HG03457 (cell line): Measurements from ENCODE around the gene TRIP11.

Experiments used
- ATAC-seq: cut with Tn5 transposase; IDR thresholded peaks from one replicate; pipeline ENCODE4 v1.9.1; 2021; ENCODE audit warnings: moderate number of reproducible peaks; ENCODE audit not compliant: unreplicated experiment

The TRIP11 gene

DNA sequence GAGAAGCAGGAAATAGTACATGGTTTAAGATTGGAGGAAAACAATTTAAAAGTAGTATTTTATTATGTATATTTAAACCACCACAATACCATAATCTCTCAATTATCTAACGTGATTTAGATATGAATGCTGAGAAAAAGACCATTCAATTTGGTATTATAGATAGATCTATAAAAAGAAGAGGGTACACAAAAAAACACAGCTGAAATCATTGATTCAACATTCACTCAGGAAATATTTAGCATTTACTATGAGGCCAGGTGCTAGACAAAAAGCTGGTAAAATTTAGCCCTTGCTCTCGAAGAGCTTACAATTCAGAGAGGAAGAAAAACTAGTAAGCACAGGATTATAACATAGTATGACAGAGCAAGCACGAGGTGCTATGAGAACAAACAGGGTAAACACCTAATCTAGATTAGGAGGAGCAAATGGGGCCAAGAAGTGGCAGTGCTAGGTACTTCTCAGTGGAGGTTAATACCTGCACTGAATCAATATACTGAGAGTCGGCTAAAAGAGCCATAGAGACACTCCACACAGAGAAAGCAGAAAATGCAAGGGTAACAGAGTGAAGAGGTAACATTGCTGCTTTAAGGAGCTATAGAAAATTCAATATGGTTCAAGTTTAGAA, 27.6 kb downstream of the TRIP11 start:
- no peak for ATAC-seq

DNA sequence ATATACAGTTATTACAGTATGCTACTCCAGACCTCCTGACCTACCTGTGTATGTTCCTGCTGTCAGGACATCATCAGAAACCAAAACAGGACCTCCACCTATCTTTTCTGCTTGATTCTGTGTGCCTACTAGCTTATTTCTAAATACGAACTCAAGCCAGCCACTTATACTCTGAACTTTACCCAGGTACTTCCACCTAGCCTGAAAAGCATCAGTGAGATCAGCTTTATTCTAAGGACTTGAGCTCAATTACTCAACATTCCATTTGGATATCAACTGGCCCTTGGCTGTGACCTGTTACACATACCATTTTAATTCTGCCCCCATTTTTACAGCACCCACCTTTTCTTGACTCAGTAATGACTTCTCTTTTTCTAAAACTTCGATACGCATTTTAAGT, 29.2 kb downstream of the TRIP11 start:
- ATAC-seq: no peak

DNA sequence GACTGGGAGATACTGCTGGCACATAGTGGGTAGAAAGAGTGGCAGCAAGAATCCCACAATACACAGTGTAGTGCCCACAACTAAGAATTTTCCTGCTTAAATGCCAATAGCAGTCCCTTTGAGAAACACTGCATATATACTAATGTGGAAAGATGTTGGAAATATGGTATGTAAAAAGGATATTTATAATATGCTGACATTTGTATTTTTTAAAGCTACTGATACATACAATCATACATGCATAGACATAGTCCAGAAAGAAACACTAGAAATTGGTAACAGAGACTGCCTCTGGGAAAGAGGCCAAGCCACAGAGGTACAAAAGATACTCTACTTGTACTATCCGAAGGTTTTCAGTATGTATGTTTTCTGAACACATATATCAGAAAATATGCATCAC, 30.3 kb downstream of the TRIP11 start:
- ATAC-seq: no peak

DNA sequence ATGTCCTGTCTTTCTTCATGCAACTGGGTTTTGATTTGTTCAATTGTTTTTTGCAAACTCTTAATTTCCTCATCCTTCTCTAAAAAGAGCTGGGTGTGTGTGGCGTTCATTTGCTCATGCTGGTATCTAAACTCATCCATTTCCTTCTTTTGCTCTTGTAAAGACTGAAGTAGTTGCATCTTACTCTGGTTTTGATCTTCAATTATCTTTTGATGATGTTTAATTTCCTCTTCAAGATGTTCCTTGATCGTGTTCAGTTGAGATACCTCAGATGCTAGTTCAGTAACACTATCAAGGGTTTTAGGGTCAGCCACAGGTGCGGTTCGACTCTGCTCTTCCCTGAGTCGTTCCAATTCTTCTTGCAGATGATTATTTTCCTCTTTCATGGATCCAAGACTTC, 34.8 kb downstream of the TRIP11 start:
- no peak for ATAC-seq

- no peak for ATAC-seq
Measured at GRCh38 chr14:92004062-92004461, 35.8 kb downstream of the TRIP11 start.

GRCh38 chr14:91998667-91999570, 40.9 kb downstream of the TRIP11 start:
- ATAC-seq: no peak

GRCh38 chr14:91997492-91997891, 42.4 kb downstream of the TRIP11 start:
- no peak for ATAC-seq

- no peak for ATAC-seq
Measured at GRCh38 chr14:91996948-91997371, 42.9 kb downstream of the TRIP11 start.

DNA sequence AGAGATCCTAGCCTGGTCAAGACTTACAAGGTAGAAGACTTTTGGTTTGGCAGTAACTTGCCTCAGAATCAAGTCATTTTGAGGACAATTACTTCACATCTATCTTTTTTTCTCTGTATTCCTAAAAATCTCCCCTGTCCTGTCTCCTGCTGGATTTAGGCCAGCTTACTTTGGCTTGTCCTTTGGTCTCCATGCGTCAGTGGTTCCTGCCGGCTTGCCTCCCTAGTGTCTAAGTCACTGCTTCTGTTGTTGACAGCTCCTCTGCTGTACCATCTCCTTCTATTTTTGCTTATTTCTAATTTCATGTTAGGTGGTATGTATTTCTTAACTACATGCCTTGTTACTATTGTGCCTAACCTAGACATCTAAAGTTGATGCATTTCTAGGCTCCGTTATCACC, 52.7 kb downstream of the TRIP11 start:
- ATAC-seq: no peak

GRCh38 chr14:91985521-91986255, 54.2 kb downstream of the TRIP11 start:
- ATAC-seq: no peak

DNA sequence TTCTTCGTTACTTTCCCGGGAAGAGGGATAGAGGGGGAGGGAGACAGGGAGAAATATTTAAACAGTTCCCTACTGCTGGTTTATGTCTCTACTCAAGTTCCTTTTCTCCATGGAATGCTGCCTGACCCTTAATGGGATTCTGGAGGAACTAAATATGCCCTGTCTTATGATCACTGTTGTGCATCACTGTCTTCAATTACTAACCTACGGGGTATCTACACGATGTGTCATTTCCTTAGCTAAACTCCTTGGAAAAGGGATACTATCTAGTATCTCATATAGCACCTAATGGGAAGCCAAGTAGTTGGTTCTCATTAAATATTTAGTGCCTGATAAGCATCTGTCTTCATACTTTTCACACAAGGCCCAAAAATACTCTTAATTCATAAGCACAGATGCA, 54.9 kb downstream of the TRIP11 start:
- no peak for ATAC-seq

DNA sequence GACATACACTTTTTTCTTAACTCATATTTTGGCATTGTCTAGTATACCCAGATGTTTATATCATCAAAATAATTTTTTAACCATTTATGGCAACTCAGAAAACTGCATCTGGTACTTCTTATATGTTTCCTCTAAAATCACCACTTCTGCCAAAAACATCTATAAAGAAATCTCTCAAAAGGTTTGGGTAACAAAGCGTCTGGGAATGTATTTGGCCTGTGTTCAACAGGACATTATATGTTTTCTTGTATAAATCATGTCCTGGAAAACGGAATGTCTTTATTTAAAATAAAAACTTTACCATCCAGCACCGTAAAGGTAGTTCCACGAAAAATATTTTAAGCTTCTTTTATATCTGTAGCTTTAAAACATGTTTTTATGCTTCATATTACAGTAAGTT, 56.3 kb downstream of the TRIP11 start:
- ATAC-seq: no peak

DNA sequence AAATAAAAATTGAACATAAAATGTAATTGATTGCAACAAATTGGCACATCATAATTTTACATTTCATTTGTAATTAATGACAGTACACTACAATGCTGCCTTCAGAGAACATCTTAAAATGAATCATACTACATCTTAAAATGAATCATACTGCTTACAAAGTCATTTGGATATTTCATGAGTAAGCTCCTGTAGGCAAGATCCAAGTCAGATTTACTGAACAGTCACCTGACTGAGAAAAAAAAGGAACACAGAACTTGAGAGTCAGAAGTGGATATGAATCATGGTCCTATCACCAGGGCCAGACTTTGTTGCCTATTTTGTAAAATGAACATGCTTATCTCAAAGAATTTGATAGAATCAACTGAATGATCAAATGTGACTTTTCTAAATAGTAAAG, 59.7 kb downstream of the TRIP11 start:
- no peak for ATAC-seq

DNA sequence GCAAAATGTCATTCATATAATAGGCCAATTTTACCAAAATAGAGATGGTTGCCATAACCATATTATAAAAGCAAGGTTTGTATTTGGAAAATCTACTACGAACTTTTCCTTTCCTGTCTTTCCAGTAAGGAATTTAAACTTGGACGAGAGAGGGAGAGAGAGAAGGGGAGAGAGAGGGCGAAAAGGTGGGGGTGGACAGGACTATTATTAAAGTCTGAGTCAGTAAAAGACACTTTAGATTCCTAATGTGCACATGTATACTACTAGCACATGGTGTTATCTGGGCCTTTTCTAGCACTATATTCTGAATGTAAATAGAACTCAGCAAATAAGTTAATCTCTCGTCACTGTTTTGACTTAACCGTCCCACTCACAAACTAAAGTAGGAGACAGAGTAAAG, 62.0 kb downstream of the TRIP11 start:
- ATAC-seq: no peak

DNA sequence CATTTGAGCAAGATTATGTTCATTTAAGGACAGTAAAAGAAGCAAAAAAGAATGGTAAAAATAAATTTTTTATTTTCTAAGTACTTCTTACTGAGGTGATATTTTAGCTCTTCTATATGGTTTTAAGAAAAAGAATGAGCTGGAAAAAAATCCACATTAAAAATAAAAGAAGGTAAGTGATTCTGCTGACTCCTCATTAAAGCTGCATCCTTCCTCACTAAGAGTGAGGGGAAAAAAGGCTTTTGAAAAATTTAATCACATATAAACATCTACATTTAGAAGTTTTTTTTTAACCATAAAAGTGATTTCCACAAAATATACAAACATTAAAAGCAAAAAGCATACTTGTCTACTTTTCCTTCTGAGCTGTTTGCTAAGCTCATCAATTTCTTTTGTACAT, 64.1 kb downstream of the TRIP11 start:
- ATAC-seq: no peak

DNA sequence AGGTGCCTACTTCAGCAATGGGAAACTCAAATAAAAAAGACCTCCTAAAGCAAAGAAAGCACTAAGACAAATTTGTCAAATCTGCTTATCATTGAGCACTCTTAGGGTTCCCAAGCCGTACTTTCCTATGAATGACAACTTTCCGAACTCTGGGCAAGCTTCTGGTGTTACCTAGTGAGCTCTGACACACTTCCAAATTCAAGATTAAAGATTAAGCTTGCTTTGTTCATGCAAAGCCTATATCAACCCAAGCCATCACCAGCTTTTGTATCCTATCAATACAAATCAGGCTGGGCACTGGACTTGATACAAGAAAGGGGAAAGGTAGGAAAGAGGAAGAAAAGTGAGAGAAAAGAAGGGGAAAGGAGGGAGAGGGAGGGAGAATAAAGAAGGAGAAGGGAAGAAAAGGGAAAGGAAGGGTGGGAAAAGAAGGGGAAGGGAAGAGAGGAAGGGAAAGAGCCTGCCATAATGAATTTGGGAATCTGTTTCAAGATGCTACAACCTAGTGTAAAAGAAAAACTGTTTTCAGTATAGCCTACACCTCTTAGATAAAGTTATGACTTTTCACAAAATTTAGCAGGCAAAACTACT, 68.6 kb downstream of the TRIP11 start:
- ATAC-seq: no peak

- no peak for ATAC-seq
Measured at GRCh38 chr14:91968280-91968679, 71.6 kb downstream of the TRIP11 start.

- no peak for ATAC-seq
Measured at GRCh38 chr14:91964724-91965123, 75.1 kb downstream of the TRIP11 start.

DNA sequence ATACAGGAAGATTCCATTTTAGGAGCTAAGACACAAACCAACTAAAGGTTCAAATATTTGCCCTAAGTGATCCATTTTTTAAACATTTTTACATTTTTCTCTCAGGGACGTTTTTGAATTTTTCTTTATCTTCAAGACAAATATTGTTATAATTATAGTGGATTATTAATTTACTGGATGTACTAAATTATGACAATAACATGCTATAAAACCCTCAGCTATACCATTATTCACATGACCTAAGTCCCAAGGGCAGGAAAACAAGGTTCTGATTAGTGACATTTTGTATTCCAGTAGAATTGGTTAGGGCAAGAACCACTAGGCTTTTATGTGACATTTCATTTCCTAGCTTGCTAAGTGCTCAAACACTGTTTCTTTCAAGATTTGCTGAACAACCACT, 75.8 kb downstream of the TRIP11 start:
- ATAC-seq: no peak

DNA sequence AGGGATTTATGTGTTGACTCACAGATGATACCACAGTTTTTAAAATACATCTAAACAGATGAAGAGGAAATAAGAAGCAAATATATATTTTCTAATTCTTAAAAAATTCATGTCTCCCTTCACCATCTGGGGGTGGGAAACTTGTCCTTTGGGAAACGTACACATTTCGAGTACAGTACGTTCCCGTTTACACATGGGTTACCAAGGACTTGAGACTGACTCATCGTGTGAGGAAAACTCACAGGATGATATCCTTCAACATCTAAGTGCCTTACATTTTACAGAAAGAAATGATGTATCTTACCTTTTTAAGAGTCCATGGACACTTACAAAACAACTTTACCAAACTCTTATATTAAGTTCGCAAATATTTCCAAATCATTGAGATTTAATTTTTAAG, 76.4 kb downstream of the TRIP11 start:
- ATAC-seq: no peak
